SK-N-SH (cell line): ENCODE measurements around the gene SOBP. TPM values are rescaled to one million over a fixed set of nuclear protein-coding genes. Genes with fewer than 3 reads are reported as not detected.
A peak's percentile ranks its signal among the peaks of the same experiment; 100 is the strongest.

Experiments used
- CTCF ChIA-PET: fragments of 300-600, 350-600 bp; formaldehyde crosslinking; extraction: SDS; loops from one replicate; lab custom pipeline; 2021; lab: Yijun Ruan, JAX
- POLR2A ChIA-PET: fragments of 350-600 bp; sonication (Branson Sonifier 250); formaldehyde crosslinking; extraction: SDS; loops from one replicate; lab custom pipeline; 2020; ENCODE audit warnings: antibody characterized with exemption, inconsistent platforms; lab: Yijun Ruan, JAX
- DNase-seq: peaks from one replicate; pipeline ENCODE4 v3.0.0; 2012
- H2AFZ ChIP-seq: fragments of 200-600 bp; sonication (generic); 2 replicates; pipeline ENCODE4 v1.8.1; 2016; ENCODE audit warnings: antibody characterized with exemption, mild to moderate bottlenecking, low read depth
- H3F3A ChIP-seq: fragments of 200-600 bp; sonication (generic); replicated peaks from 2 replicates; pipeline ENCODE3; 2016; ENCODE audit warnings: antibody characterized with exemption, mild to moderate bottlenecking; ENCODE audit not compliant: insufficient read depth
- H3K27ac ChIP-seq, 2 experiments: fragments of 200-500 bp in 1 of 2; fragments of 200-600 bp in 1 of 2; sonication (Bioruptor generic) in 1 of 2; sonication (generic), shearing (Covaris generic) in 1 of 2; 2 replicates each; pipeline versions ENCODE4 v1.5.1 to v1.6.1; 2014 to 2016; ENCODE audit warnings: low read depth in 2 of 2, inconsistent platforms in 1 of 2, low read length in 1 of 2, mild to moderate bottlenecking in 1 of 2, mixed read lengths in 1 of 2
- H3K27me3 ChIP-seq: fragments of 200-600 bp; sonication (generic), shearing (Covaris generic); 2 replicates; pipeline ENCODE4 v1.6.1; 2016; ENCODE audit warnings: mixed run types; ENCODE audit not compliant: insufficient read depth
- H3K36me3 ChIP-seq, 2 experiments: fragments of 200-500 bp in 1 of 2; fragments of 200-600 bp in 1 of 2; sonication (Bioruptor generic) in 1 of 2; sonication (generic) in 1 of 2; replicated peaks in 1 of 2; 2 replicates each; pipeline versions ENCODE3 to v1.5.1; 2014 to 2016; ENCODE audit warnings: low read length in 1 of 2, mild to moderate bottlenecking in 1 of 2; ENCODE audit not compliant: insufficient read depth in 2 of 2, control insufficient read depth in 1 of 2
- H3K4me1 ChIP-seq, 2 experiments: fragments of 200-500 bp in 1 of 2; fragments of 200-600 bp in 1 of 2; sonication (Bioruptor generic) in 1 of 2; sonication (generic), shearing (Covaris generic) in 1 of 2; 2 replicates each; pipeline versions ENCODE4 v1.5.1 to v1.6.1; 2014 to 2016; ENCODE audit warnings: low read depth in 1 of 2, low read length in 1 of 2, mixed run types in 1 of 2; ENCODE audit not compliant: insufficient read depth in 2 of 2, control insufficient read depth in 1 of 2
- H3K4me2 ChIP-seq: fragments of 200-600 bp; sonication (generic), shearing (Covaris generic); 2 replicates; pipeline ENCODE4 v1.6.1; 2017; ENCODE audit warnings: mixed run types
- H3K4me3 ChIP-seq, 2 experiments: fragments of 200-500 bp in 1 of 2; fragments of 200-600 bp in 1 of 2; sonication (Bioruptor generic) in 1 of 2; sonication (generic), shearing (Covaris generic) in 1 of 2; 2 replicates each; pipeline versions ENCODE4 v1.5.1 to v1.8.1; 2014 to 2016; ENCODE audit warnings: low read depth in 2 of 2, inconsistent platforms in 1 of 2, low read length in 1 of 2, mild to moderate bottlenecking in 1 of 2, mixed read lengths in 1 of 2, moderate library complexity in 1 of 2
- H3K79me2 ChIP-seq: fragments of 200-600 bp; sonication (generic); 2 replicates; pipeline ENCODE4 v1.8.1; 2017; ENCODE audit warnings: mild to moderate bottlenecking; ENCODE audit not compliant: insufficient read depth
- H3K9ac ChIP-seq: fragments of 200-600 bp; sonication (generic); 2 replicates; pipeline ENCODE4 v1.6.1; 2017; ENCODE audit warnings: mixed run types
- H3K9me2 ChIP-seq: fragments of 200-600 bp; sonication (generic); 2 replicates; pipeline ENCODE4 v1.6.1; 2017; ENCODE audit warnings: mixed run types
- H3K9me3 ChIP-seq: fragments of 200-600 bp; sonication (generic); 2 replicates; pipeline ENCODE4 v1.6.1; 2017; ENCODE audit warnings: mixed run types, mild to moderate bottlenecking, moderate library complexity
- H4K20me1 ChIP-seq: fragments of 200-600 bp; sonication (generic); 2 replicates; pipeline ENCODE4 v1.6.1; 2017; ENCODE audit warnings: mild to moderate bottlenecking, mixed run types; ENCODE audit not compliant: insufficient read depth
- CTCF ChIP-seq: fragments of 200-600 bp; sonication (generic); IDR thresholded peaks from 2 replicates; pipeline ENCODE4 v1.6.1; 2017; ENCODE audit warnings: antibody characterized with exemption, mild to moderate bottlenecking, moderate library complexity
- ELF1 ChIP-seq: IDR thresholded peaks from 2 replicates; pipeline ENCODE4 v1.4.0; 2012
- EP300 ChIP-seq, 2 experiments: IDR thresholded peaks; 2 replicates each; pipeline versions ENCODE4 v1.4.0 to v1.6.1; 2012; ENCODE audit warnings: borderline replicate concordance in 1 of 2, low read depth in 1 of 2, low read length in 1 of 2
- EZH2phosphoT487 ChIP-seq: fragments of 200-600 bp; sonication (generic); IDR thresholded peaks from 2 replicates; pipeline ENCODE4 v1.6.1; 2017; ENCODE audit warnings: low read depth, mixed run types, mild to moderate bottlenecking, antibody characterized with exemption, moderate library complexity, borderline replicate concordance
- FOXM1 ChIP-seq: IDR thresholded peaks from 2 replicates; pipeline ENCODE4 v1.4.0; 2012; ENCODE audit warnings: low read depth, mild to moderate bottlenecking
- GABPA ChIP-seq: IDR thresholded peaks from 2 replicates; pipeline ENCODE4 v1.4.0; 2012; ENCODE audit warnings: low read depth, mild to moderate bottlenecking
- JUND ChIP-seq: IDR thresholded peaks from 2 replicates; pipeline ENCODE4 v1.4.0; 2012
- MEF2A ChIP-seq: IDR thresholded peaks from 2 replicates; pipeline ENCODE4 v1.4.0; 2012; ENCODE audit warnings: low read depth, borderline replicate concordance
- MXI1 ChIP-seq: IDR thresholded peaks from 2 replicates; pipeline ENCODE4 v1.6.1; 2012; ENCODE audit warnings: mild to moderate bottlenecking, low read depth, low read length, improper control_type of control experiment
- PBX3 ChIP-seq: IDR thresholded peaks from 2 replicates; pipeline ENCODE4; 2012
- POLR2AphosphoS5 ChIP-seq: IDR thresholded peaks from 2 replicates; pipeline ENCODE4 v1.6.1; 2012; ENCODE audit warnings: low read depth, low read length
- RAD21 ChIP-seq: IDR thresholded peaks from 2 replicates; pipeline ENCODE4 v1.6.1; 2012; ENCODE audit warnings: mild to moderate bottlenecking, low read length
- RCOR1 ChIP-seq: fragments of 150-350 bp; IDR thresholded peaks from 2 replicates; pipeline ENCODE4 v1.6.1; 2017; ENCODE audit warnings: antibody characterized with exemption, low read length
- RXRA ChIP-seq: IDR thresholded peaks from 2 replicates; pipeline ENCODE4 v1.4.0; 2012; ENCODE audit warnings: low read depth, mild to moderate bottlenecking, borderline replicate concordance
- SIN3A ChIP-seq: IDR thresholded peaks from 2 replicates; pipeline ENCODE4 v1.6.1; 2012; ENCODE audit warnings: low read depth, mild to moderate bottlenecking, low read length, moderate library complexity, borderline replicate concordance
- SMC3 ChIP-seq: IDR thresholded peaks from 2 replicates; pipeline ENCODE4 v1.6.1; 2012; ENCODE audit warnings: low read depth, low read length, improper control_type of control experiment
- TCF12 ChIP-seq: IDR thresholded peaks from 2 replicates; pipeline ENCODE4 v1.4.0; 2012
- WGBS: methylation state at CpG from one replicate; pipeline ENCODE4 v1.1.6; 2017; ENCODE audit warnings: low lambda C conversion rate; 5-methylcytosine and 5-hydroxymethylcytosine counted together
- polyA plus RNA-seq, 3 experiments: library from polyadenylated mRNA; depleted of rRNA; stranded (reverse); fragments of >200 nt; gene quantifications; 2 replicates each; pipeline ENCODE4 v1.2.3, GENCODE V29; 2012
- TF ChIP-seq, protein P1 (sequence below): fragments of 150-350 bp; IDR thresholded peaks from 2 replicates; pipeline ENCODE4 v1.6.1; 2016; ENCODE audit warnings: mild to moderate bottlenecking, low read depth, low read length
- TF ChIP-seq, protein P2 (sequence below): fragments of 150-350 bp; IDR thresholded peaks from 2 replicates; pipeline ENCODE4 v1.6.1; 2017; ENCODE audit warnings: antibody characterized with exemption, low read length, low read depth, borderline replicate concordance

Gene SOBP
- polyA plus RNA-seq, 1 of the 3 experiments (the other 2 are of a cell fraction): 0.61 TPM

- H3F3A ChIP-seq: no peaks in the 10 kb centered on the region
- H3K9me3 ChIP-seq: no peaks in the 10 kb centered on the region
- H3K9ac ChIP-seq: no peak overlapping the region
- CTCF ChIA-PET: interaction anchor here (1.2 to 2.6 kb wide), 2 partner anchors 10 to 33 kb away, joined by 3 to 12 read pairs; no protein-coding TSS in a partner anchor
- no peaks in the 10 kb centered on the region for H4K20me1 ChIP-seq
- no peak overlapping the region for H3K4me2 ChIP-seq
- WGBS: 83% methylated on average over 1 of the region's 1 CpG
- H3K27ac ChIP-seq: peak overlapping the region in 1 of 2 experiments; percentile 71; a peak in 2 of 4 replicates
- H3K4me3 ChIP-seq: no peak overlapping the region
- no peaks in the 10 kb centered on the region for H3K79me2 ChIP-seq
- H3K36me3 ChIP-seq: no peaks in the 10 kb centered on the region
- H2AFZ ChIP-seq: no peak overlapping the region
- POLR2A ChIA-PET: no interaction called here
- DNase-seq: no peak
- peaks cover 0 to 66% of the 10 kb centered on the region in 2 experiments; a peak in 2 of 4 replicates for H3K4me1 ChIP-seq
- H3K9me2 ChIP-seq: no peaks in the 10 kb centered on the region
- H3K27me3 ChIP-seq: no peaks in the 10 kb centered on the region
- no peak for TF ChIP-seq RCOR1
- no peak for TF ChIP-seq TCF12
- no peak for TF ChIP-seq EZH2phosphoT487
- no peak for TF ChIP-seq POLR2AphosphoS5
- TF ChIP-seq RAD21: no peak
- no peak for TF ChIP-seq SIN3A
- no peak for TF ChIP-seq EP300 (IDR thresholded peaks at IDR 0.05; ENCODE audit: borderline replicate concordance in 1 of 2, low read depth in 1 of 2, low read length in 1 of 2)
- TF ChIP-seq SMC3: no peak
- TF ChIP-seq ELF1: no peak
- TF ChIP-seq, protein P1, sequence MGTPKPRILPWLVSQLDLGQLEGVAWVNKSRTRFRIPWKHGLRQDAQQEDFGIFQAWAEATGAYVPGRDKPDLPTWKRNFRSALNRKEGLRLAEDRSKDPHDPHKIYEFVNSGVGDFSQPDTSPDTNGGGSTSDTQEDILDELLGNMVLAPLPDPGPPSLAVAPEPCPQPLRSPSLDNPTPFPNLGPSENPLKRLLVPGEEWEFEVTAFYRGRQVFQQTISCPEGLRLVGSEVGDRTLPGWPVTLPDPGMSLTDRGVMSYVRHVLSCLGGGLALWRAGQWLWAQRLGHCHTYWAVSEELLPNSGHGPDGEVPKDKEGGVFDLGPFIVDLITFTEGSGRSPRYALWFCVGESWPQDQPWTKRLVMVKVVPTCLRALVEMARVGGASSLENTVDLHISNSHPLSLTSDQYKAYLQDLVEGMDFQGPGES: no peak
- TF ChIP-seq RXRA: no peak
- TF ChIP-seq GABPA: no peak
- TF ChIP-seq MEF2A: no peak
- TF ChIP-seq JUND: no peak
- no peak for TF ChIP-seq MXI1
- no peak for TF ChIP-seq CTCF
- TF ChIP-seq PBX3: no peak
- TF ChIP-seq, protein P2, sequence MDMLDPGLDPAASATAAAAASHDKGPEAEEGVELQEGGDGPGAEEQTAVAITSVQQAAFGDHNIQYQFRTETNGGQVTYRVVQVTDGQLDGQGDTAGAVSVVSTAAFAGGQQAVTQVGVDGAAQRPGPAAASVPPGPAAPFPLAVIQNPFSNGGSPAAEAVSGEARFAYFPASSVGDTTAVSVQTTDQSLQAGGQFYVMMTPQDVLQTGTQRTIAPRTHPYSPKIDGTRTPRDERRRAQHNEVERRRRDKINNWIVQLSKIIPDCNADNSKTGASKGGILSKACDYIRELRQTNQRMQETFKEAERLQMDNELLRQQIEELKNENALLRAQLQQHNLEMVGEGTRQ: no peak
- TF ChIP-seq FOXM1: no peak
These were observed 135.3 kb downstream of the SOBP start for GRCh38 chr6:107625264-107625663.
